Measurements from ENCODE around the gene SNX13. TPM values are rescaled to one million over a fixed set of nuclear protein-coding genes. Genes with fewer than 3 reads are reported as not detected.

The SNX13 gene
- total and polyA plus RNA-seq, 7 donors: 9.6 to 80.9 (median 43.8) TPM

DNA sequence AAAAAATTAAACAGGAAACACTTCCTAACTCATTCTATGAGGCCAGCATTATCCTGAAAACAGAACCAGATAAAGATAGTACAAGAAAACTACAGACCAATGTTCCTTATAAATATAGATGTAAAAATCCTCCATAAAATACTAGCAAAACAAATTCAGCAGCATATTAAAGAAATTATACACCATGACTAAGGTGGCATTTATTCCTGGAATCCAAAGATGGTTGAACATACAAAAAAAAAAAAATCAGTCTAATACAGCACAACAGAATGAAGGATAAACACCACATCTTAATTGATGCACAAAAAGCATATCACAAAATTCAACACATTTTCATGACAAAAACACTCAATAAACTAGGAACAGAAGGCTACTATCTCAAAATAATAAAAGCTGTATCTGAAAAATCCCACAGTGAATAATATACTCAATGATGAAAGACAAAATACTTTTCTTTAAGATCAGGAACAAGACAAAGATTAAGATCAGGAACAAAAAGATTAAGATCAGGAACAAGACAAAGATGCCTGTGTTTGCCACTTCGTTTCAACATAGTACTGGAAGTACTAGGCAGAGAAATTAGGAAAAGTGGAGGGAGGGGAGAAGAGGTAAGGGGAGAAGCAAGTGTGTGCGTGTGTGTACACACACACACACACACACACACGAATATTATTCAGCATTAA lies 95.6 kb downstream of the SNX13 start:
- Histone ChIP-seq H3K9me3 (no peaks in the 10 kb centered on the region), H3K4me3 (no peak overlapping the region), H3K36me3 (peaks cover 0 to 21% (median 1%) of the 10 kb centered on the region in 4 donors), H3K27ac (no peak overlapping the region), H3K4me1 (no peaks in the 10 kb centered on the region), H3K27me3 (no peaks in the 10 kb centered on the region)
- no peak for DNase-seq
- intact Hi-C loops (cut with DNase I): no loop called here
- TF ChIP-seq POLR2A (IDR thresholded peaks at IDR 0.05): no peak
- TF ChIP-seq POLR2AphosphoS5 (IDR thresholded peaks at IDR 0.05): no peak
- TF ChIP-seq, protein P1, sequence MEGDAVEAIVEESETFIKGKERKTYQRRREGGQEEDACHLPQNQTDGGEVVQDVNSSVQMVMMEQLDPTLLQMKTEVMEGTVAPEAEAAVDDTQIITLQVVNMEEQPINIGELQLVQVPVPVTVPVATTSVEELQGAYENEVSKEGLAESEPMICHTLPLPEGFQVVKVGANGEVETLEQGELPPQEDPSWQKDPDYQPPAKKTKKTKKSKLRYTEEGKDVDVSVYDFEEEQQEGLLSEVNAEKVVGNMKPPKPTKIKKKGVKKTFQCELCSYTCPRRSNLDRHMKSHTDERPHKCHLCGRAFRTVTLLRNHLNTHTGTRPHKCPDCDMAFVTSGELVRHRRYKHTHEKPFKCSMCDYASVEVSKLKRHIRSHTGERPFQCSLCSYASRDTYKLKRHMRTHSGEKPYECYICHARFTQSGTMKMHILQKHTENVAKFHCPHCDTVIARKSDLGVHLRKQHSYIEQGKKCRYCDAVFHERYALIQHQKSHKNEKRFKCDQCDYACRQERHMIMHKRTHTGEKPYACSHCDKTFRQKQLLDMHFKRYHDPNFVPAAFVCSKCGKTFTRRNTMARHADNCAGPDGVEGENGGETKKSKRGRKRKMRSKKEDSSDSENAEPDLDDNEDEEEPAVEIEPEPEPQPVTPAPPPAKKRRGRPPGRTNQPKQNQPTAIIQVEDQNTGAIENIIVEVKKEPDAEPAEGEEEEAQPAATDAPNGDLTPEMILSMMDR (IDR thresholded peaks at IDR 0.05): no peak
- WGBS, 2 donors: 67 to 69% methylated on average over 3 of the region's 3 CpGs

DNA sequence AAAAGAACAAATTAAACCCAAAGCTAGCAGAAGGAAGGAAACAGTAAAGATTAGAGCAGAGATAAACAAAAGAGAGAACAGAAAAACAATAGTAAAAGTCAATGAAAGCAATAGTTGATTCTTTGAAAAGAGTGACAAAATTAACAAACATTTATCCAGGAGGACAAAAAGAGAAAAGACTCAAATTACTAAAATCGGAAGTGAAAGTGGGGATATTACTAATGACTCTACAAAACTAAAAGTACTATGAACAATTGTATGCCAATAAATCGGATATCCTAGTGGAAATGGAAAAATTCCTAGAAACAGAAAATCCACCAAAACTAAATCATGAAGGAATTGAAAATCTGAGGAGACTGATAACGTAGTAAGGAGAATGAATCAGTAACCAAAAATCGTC lies 96.3 kb downstream of the SNX13 start:
- intact Hi-C loops (cut with DNase I): no loop called here
- Histone ChIP-seq H3K27ac (no peak overlapping the region), H3K36me3 (peaks cover 0 to 27% (median 4%) of the 10 kb centered on the region in 4 donors), H3K27me3 (no peaks in the 10 kb centered on the region), H3K4me1 (no peaks in the 10 kb centered on the region), H3K4me3 (no peak overlapping the region), H3K9me3 (no peaks in the 10 kb centered on the region)
- WGBS, 2 donors: 79 to 81% methylated on average over 4 of the region's 4 CpGs
- TF ChIP-seq, protein P1 (IDR thresholded peaks at IDR 0.05): no peak
- no peak for TF ChIP-seq POLR2AphosphoS5 (IDR thresholded peaks at IDR 0.05)
- TF ChIP-seq POLR2A (IDR thresholded peaks at IDR 0.05): no peak
- no peak for TF ChIP-seq EP300 (IDR thresholded peaks at IDR 0.05)
- no peak for DNase-seq

DNA sequence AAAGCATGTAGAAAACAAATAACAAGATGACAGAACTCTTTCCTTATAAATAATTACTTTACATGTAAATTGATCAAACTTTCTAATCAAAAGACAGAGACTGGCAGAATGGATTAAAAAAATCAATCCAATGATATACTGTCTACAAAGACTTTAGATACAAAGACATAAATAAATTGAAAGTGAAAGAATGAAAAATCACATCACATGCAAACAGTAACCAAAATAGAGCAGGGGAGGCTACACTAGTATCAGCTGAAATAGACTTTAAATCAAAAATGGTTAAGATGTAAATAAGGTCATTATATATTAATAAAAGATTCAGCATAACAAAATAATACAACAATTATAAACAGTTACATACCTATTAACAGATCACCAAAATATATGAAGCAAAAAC lies 97.3 kb downstream of the SNX13 start:
- intact Hi-C loops (cut with DNase I): no loop called here
- peaks cover 0 to 31% (median 3%) of the 10 kb centered on the region in 4 donors for H3K36me3 ChIP-seq
- H3K4me3 ChIP-seq: no peak overlapping the region

DNA sequence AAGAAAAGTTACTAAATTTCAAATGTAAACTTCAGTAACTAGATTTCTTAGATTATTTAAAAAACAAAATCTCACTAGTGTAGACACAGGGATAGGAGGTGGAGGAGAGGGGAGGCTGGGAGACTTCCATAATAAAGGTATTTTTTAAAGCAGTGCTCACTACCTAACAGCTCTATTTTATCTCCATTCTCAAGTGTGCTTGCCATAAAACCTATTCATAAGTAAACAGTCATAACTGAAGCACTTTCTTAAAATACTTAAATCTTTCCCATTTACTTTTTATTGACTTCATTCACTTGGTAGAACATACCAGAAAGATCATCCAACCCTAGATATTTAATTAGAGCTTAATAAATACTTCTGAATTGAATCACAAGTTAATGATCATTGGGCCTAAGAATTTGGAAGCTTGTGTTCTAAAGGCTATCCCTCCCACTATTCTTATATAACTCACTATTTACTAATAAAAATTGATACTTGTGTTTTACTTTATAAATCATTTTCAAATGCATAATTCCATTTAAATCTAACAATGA lies 107.4 kb downstream of the SNX13 start:
- no peaks in the 10 kb centered on the region for H3K4me1 ChIP-seq
- intact Hi-C loops (cut with DNase I): no loop called here

More for the DNA sequence above, 97.3 kb downstream of the SNX13 start:
- no peak overlapping the region for H3K27ac ChIP-seq
- no peaks in the 10 kb centered on the region for H3K9me3 ChIP-seq
- no peak for DNase-seq
- no peaks in the 10 kb centered on the region for H3K27me3 ChIP-seq
- TF ChIP-seq, protein P1 (IDR thresholded peaks at IDR 0.05): no peak
- TF ChIP-seq EP300 (IDR thresholded peaks at IDR 0.05) (no peak), POLR2A (IDR thresholded peaks at IDR 0.05) (no peak), POLR2AphosphoS5 (IDR thresholded peaks at IDR 0.05) (no peak)
- H3K4me1 ChIP-seq: no peaks in the 10 kb centered on the region

More for the DNA sequence above, 107.4 kb downstream of the SNX13 start:
- TF ChIP-seq POLR2A (IDR thresholded peaks at IDR 0.05) (no peak), POLR2AphosphoS5 (IDR thresholded peaks at IDR 0.05) (no peak), EP300 (IDR thresholded peaks at IDR 0.05) (no peak)
- TF ChIP-seq, protein P1 (IDR thresholded peaks at IDR 0.05): no peak
- Histone ChIP-seq H3K4me3 (no peak overlapping the region), H3K9me3 (no peaks in the 10 kb centered on the region), H3K27ac (no peak overlapping the region), H3K27me3 (no peaks in the 10 kb centered on the region), H3K36me3 (peaks cover 0 to 41% (median 0%) of the 10 kb centered on the region in 4 donors)
- DNase-seq: no peak

All from sigmoid colon (tissue), 7 donors.